Thoracic aorta (tissue), 2 donors: Measurements from ENCODE around the gene SH3GL2. TPM values are rescaled to one million over a fixed set of nuclear protein-coding genes. Genes with fewer than 3 reads are reported as not detected.

Experiments used
- ATAC-seq: fragments of 150-250 bp; one replicate; pipeline ENCODE4 v1.8.0; 2017; ENCODE audit warnings: low read depth; ENCODE audit not compliant: insufficient number of reproducible peaks, low FRiP score
- DNase-seq: peaks from one replicate; pipeline ENCODE4 v3.0.0-alpha.2; 2020; ENCODE audit warnings: low spot score
- H3K27ac ChIP-seq, 2 donors: fragments of 200-600 bp; sonication (generic); 1 replicate in 1 of 2; 2 replicates in 1 of 2; pipeline ENCODE4 v1.5.1; 2016; ENCODE audit warnings: mild to moderate bottlenecking in 2 of 2, moderate library complexity in 2 of 2
- H3K27me3 ChIP-seq: fragments of 200-600 bp; sonication (generic); replicated peaks from 2 replicates; pipeline ENCODE4 v1.6.0; 2016; ENCODE audit warnings: mild to moderate bottlenecking; ENCODE audit not compliant: insufficient read depth
- H3K36me3 ChIP-seq: fragments of 200-600 bp; sonication (generic); one replicate; pipeline ENCODE4 v1.5.1; 2016
- H3K4me1 ChIP-seq, 2 donors: fragments of 200-600 bp; sonication (generic); 1 replicate in 1 of 2; 2 replicates in 1 of 2; pipeline versions ENCODE4 v1.5.1 to v1.6.0; 2016; ENCODE audit warnings: low read depth in 2 of 2, mild to moderate bottlenecking in 1 of 2; ENCODE audit not compliant: control insufficient read depth in 1 of 2
- H3K4me3 ChIP-seq: fragments of 200-600 bp; sonication (generic); 2 replicates; pipeline ENCODE4 v1.5.1; 2016; ENCODE audit warnings: mild to moderate bottlenecking
- H3K9me3 ChIP-seq: fragments of 200-600 bp; sonication (generic); 2 replicates; pipeline ENCODE4 v1.5.1; 2016
- CTCF ChIP-seq: fragments of 200-600 bp; sonication (generic); IDR thresholded peaks from one replicate; pipeline ENCODE4 v1.5.1; 2019; ENCODE audit warnings: antibody characterized with exemption
- total RNA-seq, 2 donors: library from RNA; depleted of rRNA; stranded (reverse); fragments of >200 nt; gene quantifications; one replicate each; pipeline versions ENCODE4 v1.1.0 to v1.2.3, GENCODE V29; 2016

SH3GL2 gene
- total RNA-seq, 2 donors from 2014 or later, result not detected

GRCh38 chr9:17658237-17658636, 79.4 kb downstream of the SH3GL2 start:
- H3K27me3 ChIP-seq, result no peaks in the 10 kb centered on the region
- ATAC-seq (no peak), DNase-seq (no peak)
- no peaks in the 10 kb centered on the region for H3K4me1 ChIP-seq
- TF ChIP-seq CTCF, result no peak
- H3K9me3 ChIP-seq, result no peaks in the 10 kb centered on the region
- H3K4me3 ChIP-seq, result no peak overlapping the region
- no peaks in the 10 kb centered on the region for H3K36me3 ChIP-seq
- no peak overlapping the region for H3K27ac ChIP-seq

GRCh38 chr9:17660158-17660557, 81.3 kb downstream of the SH3GL2 start:
- Histone ChIP-seq H3K36me3 (no peaks in the 10 kb centered on the region), H3K9me3 (no peaks in the 10 kb centered on the region), H3K4me3 (no peak overlapping the region), H3K27ac (no peak overlapping the region), H3K27me3 (no peaks in the 10 kb centered on the region), H3K4me1 (no peaks in the 10 kb centered on the region)
- DNase-seq (no peak), ATAC-seq (no peak)
- no peak for TF ChIP-seq CTCF

- Histone ChIP-seq H3K27ac (no peak overlapping the region), H3K4me3 (no peak overlapping the region), H3K9me3 (no peaks in the 10 kb centered on the region), H3K4me1 (no peaks in the 10 kb centered on the region), H3K36me3 (no peaks in the 10 kb centered on the region), H3K27me3 (no peaks in the 10 kb centered on the region)
- no peak for TF ChIP-seq CTCF
- DNase-seq (no peak), ATAC-seq (no peak)
These were observed 86.6 kb downstream of the SH3GL2 start for GRCh38 chr9:17665450-17665849.

GRCh38 chr9:17669206-17669605, 90.3 kb downstream of the SH3GL2 start:
- H3K27ac ChIP-seq, result no peak overlapping the region
- no peak overlapping the region for H3K4me3 ChIP-seq
- H3K27me3 ChIP-seq, result no peaks in the 10 kb centered on the region
- DNase-seq, result no peak
- no peak for ATAC-seq
- no peaks in the 10 kb centered on the region for H3K4me1 ChIP-seq
- H3K36me3 ChIP-seq, result no peaks in the 10 kb centered on the region
- no peaks in the 10 kb centered on the region for H3K9me3 ChIP-seq
- no peak for TF ChIP-seq CTCF

- Histone ChIP-seq H3K4me1 (no peaks in the 10 kb centered on the region), H3K4me3 (no peak overlapping the region), H3K27ac (no peak overlapping the region), H3K36me3 (no peaks in the 10 kb centered on the region), H3K27me3 (no peaks in the 10 kb centered on the region), H3K9me3 (no peaks in the 10 kb centered on the region)
- TF ChIP-seq CTCF, result no peak
- no peak for DNase-seq
- no peak for ATAC-seq
These were observed 103.8 kb downstream of the SH3GL2 start for GRCh38 chr9:17682684-17683083.
